Measurements from ENCODE around the gene PSTK.

The PSTK gene

GRCh38 chr10:123038782-123039631 is 58.8 kb downstream of the PSTK start:
- H3K4me1 ChIP-seq (ENCODE audit: insufficient read depth, low read length, severe bottlenecking), result no peaks in the 10 kb centered on the region
- H2AFZ ChIP-seq (ENCODE audit: low read length), result no peak overlapping the region
- H3K4me3 ChIP-seq (ENCODE audit: low read depth, low read length, poor library complexity, severe bottlenecking), result no peak overlapping the region
- H3K36me3 ChIP-seq (ENCODE audit: insufficient read depth, low read length), result no peaks in the 10 kb centered on the region
- no peak overlapping the region for H3K9ac ChIP-seq (ENCODE audit: low read length)
- no peaks in the 10 kb centered on the region for H3K79me2 ChIP-seq (ENCODE audit: insufficient read depth, low read length)
- H3F3A ChIP-seq (ENCODE audit: insufficient read depth, low read length), result no peaks in the 10 kb centered on the region
- H3K27ac ChIP-seq (ENCODE audit: low read depth, low read length, poor library complexity, severe bottlenecking), result no peak overlapping the region
- H3K27me3 ChIP-seq (ENCODE audit: insufficient read depth, low read length), result no peaks in the 10 kb centered on the region
- H4K20me1 ChIP-seq (ENCODE audit: insufficient read depth, low read length), result no peaks in the 10 kb centered on the region
- no peaks in the 10 kb centered on the region for H3K9me2 ChIP-seq (ENCODE audit: low read depth, low read length)
- TF ChIP-seq CTCF (IDR thresholded peaks at IDR 0.05; ENCODE audit: low read length), result no peak
- no peak for TF ChIP-seq EZH2 (IDR thresholded peaks at IDR 0.05; ENCODE audit: borderline replicate concordance, low read length)
- H3K9me3 ChIP-seq (ENCODE audit: low read length), result no peaks in the 10 kb centered on the region
- no peak overlapping the region for H3K4me2 ChIP-seq (ENCODE audit: low read length)

GRCh38 chr10:123039632-123039930 is 59.4 kb downstream of the PSTK start:
- H3K27me3 ChIP-seq (ENCODE audit: insufficient read depth, low read length), result no peaks in the 10 kb centered on the region
- no peak overlapping the region for H3K9ac ChIP-seq (ENCODE audit: low read length)
- no peaks in the 10 kb centered on the region for H3K36me3 ChIP-seq (ENCODE audit: insufficient read depth, low read length)
- H3K9me2 ChIP-seq (ENCODE audit: low read depth, low read length), result no peaks in the 10 kb centered on the region
- H3K4me3 ChIP-seq (ENCODE audit: low read depth, low read length, poor library complexity, severe bottlenecking), result no peak overlapping the region
- no peaks in the 10 kb centered on the region for H3K4me1 ChIP-seq (ENCODE audit: insufficient read depth, low read length, severe bottlenecking)
- no peaks in the 10 kb centered on the region for H3K79me2 ChIP-seq (ENCODE audit: insufficient read depth, low read length)
- H2AFZ ChIP-seq (ENCODE audit: low read length), result no peak overlapping the region
- no peaks in the 10 kb centered on the region for H4K20me1 ChIP-seq (ENCODE audit: insufficient read depth, low read length)
- H3K4me2 ChIP-seq (ENCODE audit: low read length), result no peak overlapping the region
- H3K9me3 ChIP-seq (ENCODE audit: low read length), result no peaks in the 10 kb centered on the region
- no peak for TF ChIP-seq EZH2 (IDR thresholded peaks at IDR 0.05; ENCODE audit: borderline replicate concordance, low read length)
- TF ChIP-seq CTCF (IDR thresholded peaks at IDR 0.05; ENCODE audit: low read length), result no peak
- no peaks in the 10 kb centered on the region for H3F3A ChIP-seq (ENCODE audit: insufficient read depth, low read length)
- H3K27ac ChIP-seq (ENCODE audit: low read depth, low read length, poor library complexity, severe bottlenecking), result no peak overlapping the region

Measured in OCI-LY1 (cell line).